OCI-LY1 (cell line): ENCODE results near the gene HOMER1.

Experiments used
- CTCF ChIP-seq: fragments of 200-600 bp; sonication (generic), shearing (Covaris generic); IDR thresholded peaks from 2 replicates; pipeline ENCODE4 v1.5.1; 2017; ENCODE audit warnings: mild to moderate bottlenecking, antibody characterized with exemption, low read length, moderate library complexity, mixed read lengths
- EZH2 ChIP-seq: fragments of 200-600 bp; sonication (generic), shearing (Covaris generic); IDR thresholded peaks from 2 replicates; pipeline ENCODE4 v1.8.0; 2017; ENCODE audit warnings: borderline replicate concordance, mixed run types, mild to moderate bottlenecking, antibody characterized with exemption, low read length, moderate library complexity, mixed read lengths

- TF ChIP-seq CTCF, result peak; percentile 23; the same call in 1 of the 2 replicates
- no peak for TF ChIP-seq EZH2
These were observed 179.9 kb downstream of the HOMER1 start for GRCh38 chr5:79333852-79334557.
